OCI-LY1 (cell line): ENCODE results near the gene TOP3B.
A peak's percentile ranks its signal among the peaks of the same experiment; 100 is the strongest.
"Not testable (repeated sequence)": the region's sequence is repeated elsewhere in the genome, so short reads cannot be mapped to it uniquely, and the experiment has no call there.

Experiments
- H2AFZ ChIP-seq: fragments of 200-600 bp; sonication (generic), shearing (Covaris generic); 2 replicates; pipeline ENCODE4 v1.6.0; 2014; ENCODE audit warnings: antibody characterized with exemption, mild to moderate bottlenecking, low read length
- H3F3A ChIP-seq: fragments of 200-600 bp; sonication (generic), shearing (Covaris generic); 2 replicates; pipeline ENCODE4 v1.6.0; 2014; ENCODE audit warnings: mild to moderate bottlenecking, antibody characterized with exemption, low read length, moderate library complexity; ENCODE audit not compliant: insufficient read depth
- H3K27ac ChIP-seq: fragments of 200-600 bp; sonication (generic); 2 replicates; pipeline ENCODE4 v1.5.1; 2014; ENCODE audit warnings: low read length, mixed run types, mild to moderate bottlenecking, low read depth; ENCODE audit not compliant: poor library complexity, severe bottlenecking
- H3K27me3 ChIP-seq: fragments of 200-600 bp; sonication (generic); 2 replicates; pipeline ENCODE4 v1.6.0; 2014; ENCODE audit warnings: antibody characterized with exemption, mild to moderate bottlenecking, low read length, moderate library complexity; ENCODE audit not compliant: insufficient read depth
- H3K36me3 ChIP-seq: fragments of 200-600 bp; sonication (generic); 2 replicates; pipeline ENCODE4 v1.6.1; 2014; ENCODE audit warnings: mild to moderate bottlenecking, antibody characterized with exemption, low read length, moderate library complexity, mixed read lengths; ENCODE audit not compliant: insufficient read depth
- H3K4me1 ChIP-seq: fragments of 200-600 bp; sonication (generic); 2 replicates; pipeline ENCODE4 v1.5.1; 2014; ENCODE audit warnings: mild to moderate bottlenecking, low read length, moderate library complexity; ENCODE audit not compliant: insufficient read depth, severe bottlenecking
- H3K4me2 ChIP-seq: fragments of 200-600 bp; sonication (generic), shearing (Covaris generic); 2 replicates; pipeline ENCODE4 v1.6.1; 2014; ENCODE audit warnings: low read length
- H3K4me3 ChIP-seq: fragments of 200-600 bp; sonication (generic); 2 replicates; pipeline ENCODE4 v1.5.1; 2014; ENCODE audit warnings: low read length, low read depth, mild to moderate bottlenecking, mixed read lengths; ENCODE audit not compliant: poor library complexity, severe bottlenecking
- H3K79me2 ChIP-seq: fragments of 200-600 bp; shearing (Covaris generic); 2 replicates; pipeline ENCODE4 v1.6.1; 2016; ENCODE audit warnings: mixed run types, low read length, mixed read lengths; ENCODE audit not compliant: insufficient read depth
- H3K9ac ChIP-seq: fragments of 200-600 bp; sonication (generic), shearing (Covaris generic); 2 replicates; pipeline ENCODE4 v1.6.1; 2014; ENCODE audit warnings: mild to moderate bottlenecking, low read length, mixed read lengths
- H3K9me2 ChIP-seq: fragments of 200-600 bp; sonication (generic), shearing (Covaris generic); 2 replicates; pipeline ENCODE4 v1.6.1; 2014; ENCODE audit warnings: low read depth, mild to moderate bottlenecking, low read length, mixed read lengths
- H3K9me3 ChIP-seq: fragments of 200-600 bp; shearing (Covaris generic); 2 replicates; pipeline ENCODE4 v1.6.1; 2014; ENCODE audit warnings: low read length, mixed read lengths
- H4K20me1 ChIP-seq: fragments of 200-600 bp; sonication (generic), shearing (Covaris generic); 2 replicates; pipeline ENCODE4 v1.6.0; 2016; ENCODE audit warnings: mild to moderate bottlenecking, low read length; ENCODE audit not compliant: insufficient read depth
- CTCF ChIP-seq: fragments of 200-600 bp; sonication (generic), shearing (Covaris generic); IDR thresholded peaks from 2 replicates; pipeline ENCODE4 v1.5.1; 2017; ENCODE audit warnings: mild to moderate bottlenecking, antibody characterized with exemption, low read length, moderate library complexity, mixed read lengths
- EZH2 ChIP-seq: fragments of 200-600 bp; sonication (generic), shearing (Covaris generic); IDR thresholded peaks from 2 replicates; pipeline ENCODE4 v1.8.0; 2017; ENCODE audit warnings: borderline replicate concordance, mixed run types, mild to moderate bottlenecking, antibody characterized with exemption, low read length, moderate library complexity, mixed read lengths

TOP3B gene

GRCh38 chr22:21940521-21940920 lies 42.1 kb downstream of the TOP3B start:
- Histone ChIP-seq H3K4me1 (peaks cover 21% of the 10 kb centered on the region), H3K27ac (no peak overlapping the region), H3K27me3 (no peaks in the 10 kb centered on the region), H3K79me2 (no peaks in the 10 kb centered on the region), H2AFZ (no peak overlapping the region), H3K9me2 (no peaks in the 10 kb centered on the region), H3K4me3 (no peak overlapping the region), H3K36me3 (no peaks in the 10 kb centered on the region), H3K9ac (no peak overlapping the region), H3F3A (no peaks in the 10 kb centered on the region), H3K4me2 (no peak overlapping the region), H4K20me1 (no peaks in the 10 kb centered on the region), H3K9me3 (no peaks in the 10 kb centered on the region)
- TF ChIP-seq CTCF (no peak), EZH2 (no peak)

- H3K4me3 ChIP-seq, H3K36me3 ChIP-seq, H2AFZ ChIP-seq, H3K4me2 ChIP-seq, H3K9me2 ChIP-seq, H4K20me1 ChIP-seq, H3F3A ChIP-seq, H3K9me3 ChIP-seq, H3K27ac ChIP-seq, H3K27me3 ChIP-seq, H3K9ac ChIP-seq, H3K79me2 ChIP-seq: not testable (repeated sequence)
- peaks cover 21% of the 10 kb centered on the region for H3K4me1 ChIP-seq
Observed at GRCh38 chr22:21939935-21940334, 42.7 kb downstream of the TOP3B start.

GRCh38 chr22:21939461-21939913 lies 43.1 kb downstream of the TOP3B start:
- no peak overlapping the region for H2AFZ ChIP-seq
- no peaks in the 10 kb centered on the region for H3F3A ChIP-seq
- no peak for TF ChIP-seq CTCF
- no peak for TF ChIP-seq EZH2
- no peak overlapping the region for H3K4me3 ChIP-seq
- no peak overlapping the region; the same call in 1 of the 2 replicates for H3K9ac ChIP-seq
- H3K79me2 ChIP-seq: no peaks in the 10 kb centered on the region
- H3K36me3 ChIP-seq: no peaks in the 10 kb centered on the region
- H3K4me2 ChIP-seq: no peak overlapping the region; the same call in 1 of the 2 replicates
- H3K27me3 ChIP-seq: no peaks in the 10 kb centered on the region
- no peaks in the 10 kb centered on the region for H3K9me3 ChIP-seq
- H3K27ac ChIP-seq: peak overlapping the region; percentile 12
- H3K4me1 ChIP-seq: peaks cover 21% of the 10 kb centered on the region
- H3K9me2 ChIP-seq: no peaks in the 10 kb centered on the region
- H4K20me1 ChIP-seq: no peaks in the 10 kb centered on the region

GRCh38 chr22:21938906-21939305 lies 43.7 kb downstream of the TOP3B start:
- Histone ChIP-seq H3K9ac (peak overlapping the region; percentile 18; the same call in 1 of the 2 replicates), H3K4me3 (peak overlapping the region; percentile 65), H3K9me2 (no peaks in the 10 kb centered on the region), H3K27ac (peak overlapping the region; percentile 12), H3K36me3 (no peaks in the 10 kb centered on the region), H3K27me3 (no peaks in the 10 kb centered on the region), H3K79me2 (no peaks in the 10 kb centered on the region), H3F3A (no peaks in the 10 kb centered on the region), H3K4me2 (peak overlapping the region; percentile 87), H4K20me1 (no peaks in the 10 kb centered on the region), H2AFZ (no peak overlapping the region), H3K9me3 (no peaks in the 10 kb centered on the region), H3K4me1 (peaks cover 21% of the 10 kb centered on the region)
- no peak for TF ChIP-seq EZH2
- no peak for TF ChIP-seq CTCF
